SHP77 treated with DMSO at 0.1 percent for 48 hours (cell line): ENCODE measurements around the gene PLA2G3.
"Not testable (repeated sequence)": the region's sequence is repeated elsewhere in the genome, so short reads cannot be mapped to it uniquely, and the experiment has no call there.

Experiments
- DNase-seq: peaks from one replicate; lab custom pipeline; 2025; lab: John Stamatoyannopoulos, UW

PLA2G3 gene

DNA sequence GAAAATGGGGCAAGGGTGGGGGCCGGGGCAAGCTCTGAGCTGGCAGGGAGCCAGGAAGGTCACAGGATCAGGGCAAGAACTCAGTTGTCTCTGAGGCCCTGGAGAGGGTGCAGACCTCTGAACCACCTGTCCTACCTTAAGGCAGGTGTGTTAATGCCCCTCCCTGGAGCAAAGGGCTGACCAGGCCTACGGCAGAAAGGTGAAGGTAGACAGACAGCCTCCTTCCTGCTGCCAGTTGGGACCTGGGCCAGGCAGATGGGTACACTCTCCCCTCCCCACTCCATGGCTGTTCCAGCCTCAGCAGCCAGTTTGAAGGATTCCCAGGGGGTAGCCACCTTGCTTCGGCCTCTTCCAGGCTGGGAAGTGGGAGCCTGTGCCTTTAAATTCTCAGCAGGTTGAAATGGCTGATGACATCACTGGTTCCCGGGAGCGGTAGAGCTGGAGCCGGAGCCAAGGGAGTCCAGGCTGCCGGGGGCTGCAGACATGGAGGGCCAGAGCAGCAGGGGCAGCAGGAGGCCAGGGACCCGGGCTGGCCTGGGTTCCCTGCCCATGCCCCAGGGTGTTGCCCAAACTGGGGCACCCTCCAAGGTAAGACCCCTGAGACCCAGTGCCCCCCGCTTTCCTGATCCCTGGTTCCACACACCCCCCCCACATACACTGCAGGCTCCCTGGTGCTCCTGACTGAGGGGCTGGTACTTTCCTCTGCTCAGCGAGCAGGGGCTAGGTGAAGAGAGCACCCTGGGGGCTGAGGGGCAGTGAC lies 17.6 kb downstream of the PLA2G3 start, which contains the start of gene INPP5J:
Gene INPP5J (plus strand): TSS at position 435 of the 760 bp plus-strand sequence. CDS start 49 bp downstream, at position 484.
- DNase-seq, result peak; percentile 36

DNA sequence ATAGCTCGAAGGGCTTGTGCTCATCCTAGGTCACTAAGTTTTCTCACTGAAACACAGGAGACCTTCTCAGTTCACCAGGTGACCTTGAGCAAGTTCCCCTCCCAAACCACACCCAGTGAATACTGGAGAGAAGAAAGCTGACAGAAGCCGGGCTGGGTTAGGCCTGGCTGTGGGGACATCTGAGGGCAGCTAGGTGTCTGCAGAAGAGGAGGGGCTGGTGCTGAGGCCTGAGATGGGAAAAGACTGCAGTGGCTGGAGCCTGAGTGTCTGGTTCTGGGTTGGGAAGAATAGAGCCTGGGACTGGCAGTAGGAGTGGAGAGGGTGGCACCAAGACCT lies 18.1 kb downstream of the PLA2G3 start:
- DNase-seq, result no peak

DNA sequence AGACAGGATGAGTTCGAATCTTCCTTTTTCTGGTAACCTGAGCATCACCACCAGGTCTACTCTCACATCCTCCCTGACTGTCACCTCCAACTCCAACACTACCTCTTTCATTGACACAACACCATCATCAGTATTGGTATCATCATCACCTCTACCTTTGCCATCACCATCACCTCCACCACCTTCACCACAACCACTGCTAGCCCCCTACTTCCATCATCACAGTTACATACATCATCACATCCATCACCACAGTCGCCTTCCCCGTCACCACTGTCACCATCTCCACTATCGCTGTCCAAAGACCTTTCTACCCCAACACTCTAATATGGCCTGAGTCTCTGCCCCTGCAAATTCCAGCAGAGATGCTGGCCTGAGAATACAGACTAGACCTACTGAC lies 18.9 kb downstream of the PLA2G3 start:
- DNase-seq, result no peak

DNA sequence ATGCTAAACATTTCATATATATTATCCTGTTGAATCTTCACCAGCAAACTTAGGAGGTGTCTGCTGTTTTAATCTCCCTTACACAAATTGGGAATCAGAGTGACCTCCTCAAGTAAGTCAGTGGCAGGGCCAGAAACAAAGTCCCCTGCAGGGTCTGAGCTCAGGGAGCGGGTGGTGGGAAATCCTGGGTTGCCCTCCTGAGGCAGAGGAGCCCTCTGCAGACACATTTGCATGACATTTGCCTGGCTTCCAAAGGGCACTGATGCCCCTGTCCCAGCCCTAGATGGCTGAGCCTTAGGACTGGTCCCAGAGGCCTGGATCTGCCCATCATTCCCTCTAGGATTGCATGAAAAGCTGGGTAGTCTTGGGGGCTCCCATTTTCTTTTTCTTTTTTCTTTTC lies 19.7 kb downstream of the PLA2G3 start:
- no peak for DNase-seq

DNA sequence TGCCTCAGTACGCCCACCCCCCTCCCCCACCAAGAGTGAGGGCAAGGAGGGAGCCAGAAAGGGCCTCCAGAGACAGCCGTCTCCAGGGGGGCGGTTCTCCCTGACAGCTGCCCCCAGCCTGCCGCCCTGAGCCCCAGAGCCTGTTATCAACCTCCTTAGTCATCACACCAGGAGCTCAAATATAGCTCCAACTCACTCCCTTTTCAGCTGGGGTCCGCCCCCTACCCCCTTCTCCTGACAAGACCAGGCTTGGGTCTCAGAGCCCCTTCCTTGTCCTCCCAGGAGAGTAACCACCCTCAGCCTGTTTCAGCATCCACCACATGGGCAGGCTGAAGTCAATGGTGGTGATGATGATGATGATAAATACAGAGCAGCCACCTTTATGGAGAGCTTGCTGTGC lies 20.1 kb downstream of the PLA2G3 start:
- no peak for DNase-seq

DNA sequence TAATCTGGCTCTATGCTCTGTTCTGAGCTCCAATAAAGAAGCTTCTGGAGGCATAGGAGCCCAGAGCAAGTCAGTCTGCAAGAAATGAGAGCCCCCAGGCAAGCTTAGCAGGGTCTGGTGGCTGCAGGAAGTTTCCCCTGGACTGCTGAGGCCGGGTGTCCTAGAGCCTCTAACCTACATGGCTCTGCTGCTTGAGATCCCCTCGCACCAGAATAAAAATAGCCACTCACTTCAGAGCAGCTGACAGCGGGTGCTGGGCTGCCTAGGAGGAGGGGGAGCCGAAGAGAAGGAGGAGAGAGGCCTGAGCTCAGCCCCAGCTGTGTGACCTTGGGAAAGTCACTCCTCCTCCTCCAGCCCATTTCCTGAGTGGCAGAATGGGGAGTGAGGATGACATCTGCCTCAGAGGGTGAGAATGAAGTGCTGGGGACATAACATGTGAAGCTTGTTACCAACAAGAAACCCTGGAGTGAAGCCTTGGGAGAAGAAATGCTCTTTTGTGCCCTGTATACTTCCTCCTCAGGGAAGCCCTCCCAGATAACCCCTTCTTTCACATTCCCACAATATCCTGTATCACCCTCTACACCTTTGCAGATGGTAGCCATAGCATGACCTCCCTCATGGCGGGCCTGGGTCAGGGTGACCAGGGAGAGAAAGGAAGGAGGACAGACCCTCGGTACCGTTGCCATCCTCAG lies 21.1 kb downstream of the PLA2G3 start:
- no peak for DNase-seq

GRCh38 chr22:31118046-31118820 lies 22.1 kb downstream of the PLA2G3 start:
- DNase-seq, result no peak

GRCh38 chr22:31112547-31113091 lies 27.7 kb downstream of the PLA2G3 start:
- DNase-seq, result not testable (repeated sequence)

DNA sequence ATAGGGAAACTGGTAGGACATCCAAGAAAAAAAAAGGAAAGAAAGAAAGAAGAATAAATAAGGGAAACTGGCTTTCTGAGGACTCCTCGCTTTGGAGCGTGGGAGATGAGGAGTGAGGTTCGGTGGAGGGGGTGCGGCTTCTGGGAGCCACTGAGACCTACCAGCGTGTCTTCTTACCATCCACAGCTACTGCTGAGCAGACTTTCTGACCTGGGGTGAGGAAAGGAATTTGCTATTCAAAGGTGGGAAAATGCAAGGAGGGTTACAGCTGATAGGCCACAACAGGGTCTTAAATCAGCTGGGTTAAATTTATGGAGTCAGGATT lies 32.5 kb downstream of the PLA2G3 start:
- DNase-seq, result no peak

GRCh38 chr22:31107178-31107893 lies 33.0 kb downstream of the PLA2G3 start, which contains the start of gene SELENOM:
Gene SELENOM (minus strand): TSS chr22:31107568. CDS start chr22:31107505, 63 bp downstream.
- DNase-seq, result peak; percentile 82

- DNase-seq, result no peak
Measured at GRCh38 chr22:31106731-31107177, 33.6 kb downstream of the PLA2G3 start.

GRCh38 chr22:31106001-31106571 lies 34.2 kb downstream of the PLA2G3 start:
- DNase-seq, result no peak

DNA sequence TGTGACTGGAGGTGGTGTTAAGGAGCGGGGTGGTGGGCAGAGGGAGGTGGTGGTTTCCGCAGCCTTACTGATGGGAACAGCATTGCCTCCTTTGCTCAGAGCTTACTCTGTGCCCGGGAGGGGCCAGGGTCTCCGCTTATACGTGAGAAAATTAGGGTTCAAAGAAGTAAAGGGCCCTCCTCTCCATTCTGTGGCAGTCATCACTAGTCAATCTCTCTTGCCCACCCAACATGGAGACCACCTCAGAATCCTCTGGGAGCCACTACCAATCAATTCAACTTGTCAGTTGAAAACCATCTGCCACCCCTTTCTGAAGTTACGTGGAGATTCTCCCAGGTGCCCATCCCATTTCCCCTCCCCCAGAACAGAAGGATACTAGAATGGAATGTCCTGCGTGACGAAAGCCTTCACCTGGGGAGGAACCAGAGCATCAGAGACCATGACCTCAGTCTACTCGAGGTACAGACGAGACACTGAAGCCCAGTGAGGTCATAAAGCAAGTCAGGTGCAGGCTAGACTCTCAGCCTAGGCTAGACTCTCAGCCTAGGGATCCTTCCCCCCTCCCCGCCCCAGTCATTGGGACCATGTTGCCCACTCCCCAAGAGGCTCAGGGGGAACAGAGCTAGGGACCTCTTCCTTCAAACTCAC lies 34.9 kb downstream of the PLA2G3 start:
- DNase-seq, result no peak

DNA sequence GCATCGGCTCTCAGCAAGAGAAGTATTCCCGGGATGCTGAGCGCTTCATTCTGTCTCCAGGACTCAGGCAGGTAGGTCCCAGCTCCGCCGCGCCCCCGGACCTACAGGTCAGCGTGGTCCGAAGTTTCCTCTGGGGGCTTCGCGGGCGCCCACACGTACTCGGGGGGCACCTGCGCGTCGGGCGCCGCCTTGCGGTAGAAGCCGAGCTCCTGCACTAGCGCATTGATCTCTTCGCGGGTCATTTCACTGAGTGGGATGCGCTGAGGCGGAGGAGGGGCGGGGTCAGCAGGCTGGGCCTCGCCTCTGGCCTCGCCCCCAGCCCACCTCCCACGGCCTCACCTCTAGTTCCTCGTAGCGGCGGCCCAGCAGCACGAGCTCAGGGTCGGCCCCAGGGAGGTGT lies 35.4 kb downstream of the PLA2G3 start:
- DNase-seq, result no peak

- DNase-seq, result no peak
Measured at GRCh38 chr22:31103899-31104694, 36.2 kb downstream of the PLA2G3 start.

DNA sequence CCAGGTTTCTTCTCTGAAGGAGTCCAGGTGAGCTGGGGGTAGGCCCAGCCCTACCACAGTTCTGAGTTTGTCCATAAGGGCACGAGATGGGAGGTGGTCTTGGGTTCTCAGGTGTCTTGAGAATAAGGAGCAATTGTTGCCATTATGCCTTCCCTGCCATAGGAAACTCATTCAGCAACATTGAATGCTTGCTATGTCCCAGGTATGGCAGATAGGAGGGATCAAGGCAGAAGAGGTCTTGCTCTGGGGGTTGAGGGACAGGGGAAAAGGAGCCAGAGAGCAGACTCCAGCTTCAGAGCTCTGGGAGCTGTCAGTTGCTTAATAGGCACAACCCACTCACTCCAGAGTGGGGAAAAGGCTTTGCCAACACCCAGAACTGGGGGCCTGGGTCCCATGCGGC lies 37.2 kb downstream of the PLA2G3 start:
- DNase-seq, result no peak

DNA sequence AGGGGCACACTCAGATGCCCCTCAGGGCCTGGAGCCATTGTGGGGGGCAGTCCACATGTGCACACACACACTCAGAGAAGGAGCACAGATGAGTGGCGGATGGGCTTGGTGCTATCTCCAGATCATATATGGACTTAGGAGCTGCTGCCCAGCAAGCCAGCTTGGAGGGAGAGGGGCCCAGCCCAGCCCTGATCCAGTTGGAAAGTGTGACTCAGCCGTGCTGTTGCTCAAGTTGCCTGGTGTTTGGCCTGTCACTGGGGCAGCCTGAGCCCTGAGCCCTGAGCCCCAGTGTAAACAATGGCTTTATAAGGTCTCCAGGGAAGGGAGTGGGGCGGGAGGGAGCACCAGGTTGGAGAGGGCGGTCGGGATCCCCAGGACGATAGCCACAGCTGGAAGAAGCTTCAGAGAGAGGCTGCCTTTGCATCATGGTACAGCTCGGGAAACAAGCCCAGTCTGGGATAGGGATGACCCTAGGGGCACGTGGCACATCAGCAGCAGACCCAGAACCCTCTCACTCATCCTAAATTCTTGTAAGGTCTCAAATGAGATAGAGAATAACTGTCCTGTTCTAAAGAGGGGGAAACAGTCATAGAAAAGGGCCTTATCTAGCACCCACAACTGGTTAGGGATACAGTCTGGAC lies 37.7 kb downstream of the PLA2G3 start:
- no peak for DNase-seq

DNA sequence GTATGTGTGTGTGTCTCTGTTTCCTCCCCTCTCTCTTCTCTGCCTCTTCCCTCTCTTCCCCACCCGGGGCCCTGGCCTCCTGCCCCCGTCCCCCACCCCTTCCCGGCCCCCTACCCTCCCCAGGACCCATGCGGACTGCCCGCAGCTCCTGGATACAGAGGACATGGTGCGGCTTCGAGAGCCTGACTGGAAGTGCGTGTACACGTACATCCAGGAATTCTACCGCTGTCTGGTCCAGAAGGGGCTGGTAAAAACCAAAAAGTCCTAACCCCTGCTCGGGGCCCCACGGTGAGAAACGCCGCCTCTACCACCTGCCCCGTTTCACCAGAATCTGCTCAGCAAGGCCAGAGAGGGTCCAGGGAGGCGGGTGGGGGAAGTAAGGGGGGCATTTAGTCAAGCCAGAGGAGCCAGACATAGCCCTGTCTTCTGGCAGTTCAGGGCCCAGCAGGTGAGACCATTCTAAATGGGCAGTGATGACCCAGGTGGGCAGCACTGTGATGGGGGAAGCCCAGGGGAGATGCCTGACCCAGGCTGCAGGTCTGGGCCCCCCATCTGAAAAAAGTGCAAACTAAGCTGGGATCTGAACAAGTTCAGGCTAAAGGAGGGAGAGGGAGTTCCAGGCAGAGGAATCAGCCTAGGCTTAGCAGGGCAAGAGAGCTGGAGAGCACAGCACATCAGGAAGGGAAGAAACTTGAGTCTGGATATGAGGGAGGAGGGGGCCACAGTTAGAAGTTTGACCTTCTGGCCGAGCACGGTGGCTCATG lies 39.4 kb downstream of the PLA2G3 start:
- DNase-seq, result no peak
